K562 (cell line): Measurements from ENCODE around the gene ERVH48-1.

Experiments
- CTCF ChIP-seq, 3 experiments: IDR thresholded peaks in 2 of 3; conservative IDR thresholded peaks in 1 of 3; 2 replicates each; pipeline ENCODE4 v1.5.1; 2011 to 2012; ENCODE audit warnings: low read length in 3 of 3, mild to moderate bottlenecking in 3 of 3, control low read depth in 2 of 3, improper control_type of control experiment in 1 of 3, inconsistent platforms in 1 of 3, low read depth in 1 of 3, mixed read lengths in 1 of 3, moderate library complexity in 1 of 3; ENCODE audit not compliant: insufficient read depth in 2 of 3
- EZH2 ChIP-seq: IDR thresholded peaks from 2 replicates; pipeline ENCODE4 v1.6.1; 2012; ENCODE audit warnings: low read depth, mild to moderate bottlenecking, inconsistent platforms, low read length, borderline replicate concordance
- MAFK ChIP-seq: IDR thresholded peaks from 2 replicates; pipeline ENCODE4 v1.6.1; 2011; ENCODE audit warnings: low read length, improper control_type of control experiment
- TSC22D4 ChIP-seq: fragments of 450-650 bp; IDR thresholded peaks from 2 replicates; pipeline ENCODE4 v1.6.1; 2016; ENCODE audit warnings: missing genetic modification characterization, missing biosample characterization, control low read depth

GRCh38 chr21:42956824-42957630 is 31.6 kb upstream of the ERVH48-1 start:
- TF ChIP-seq CTCF (IDR thresholded peaks at IDR 0.05 in 2 of 3, conservative IDR thresholded peaks at IDR 0.05 in 1 of 3; ENCODE audit: insufficient read depth in 2 of 3, low read depth in 1 of 3, low read length in 3 of 3) (no peak), MAFK (no peak), TSC22D4 (tag) (no peak), EZH2 (no peak)
